OCI-LY3 (cell line): ENCODE data around the gene AKAP6.

ENCODE experiments used
- CTCF ChIP-seq: fragments of 200-600, 300-600 bp; sonication (generic); IDR thresholded peaks from 2 replicates; pipeline ENCODE4 v1.5.1; 2014; ENCODE audit warnings: antibody characterized with exemption, low read length, low read depth
- EZH2phosphoT487 ChIP-seq: fragments of 200-600 bp; shearing (Covaris generic); IDR thresholded peaks from 2 replicates; pipeline ENCODE4 v1.6.1; 2018; ENCODE audit warnings: antibody characterized with exemption, mixed run types, low read depth

GRCh38 chr14:32784405-32784804 is 455.3 kb downstream of the AKAP6 start:
- TF ChIP-seq CTCF (no peak), EZH2phosphoT487 (no peak)
